Measurements from ENCODE around the gene TTC16. TPM values are rescaled to one million over a fixed set of nuclear protein-coding genes. Genes with fewer than 3 reads are reported as not detected.
"Not testable (repeated sequence)": the region's sequence is repeated elsewhere in the genome, so short reads cannot be mapped to it uniquely, and the experiment has no call there.

Gene TTC16
- total RNA-seq, 1 donor from 2014 or later = 0.07 TPM

DNA sequence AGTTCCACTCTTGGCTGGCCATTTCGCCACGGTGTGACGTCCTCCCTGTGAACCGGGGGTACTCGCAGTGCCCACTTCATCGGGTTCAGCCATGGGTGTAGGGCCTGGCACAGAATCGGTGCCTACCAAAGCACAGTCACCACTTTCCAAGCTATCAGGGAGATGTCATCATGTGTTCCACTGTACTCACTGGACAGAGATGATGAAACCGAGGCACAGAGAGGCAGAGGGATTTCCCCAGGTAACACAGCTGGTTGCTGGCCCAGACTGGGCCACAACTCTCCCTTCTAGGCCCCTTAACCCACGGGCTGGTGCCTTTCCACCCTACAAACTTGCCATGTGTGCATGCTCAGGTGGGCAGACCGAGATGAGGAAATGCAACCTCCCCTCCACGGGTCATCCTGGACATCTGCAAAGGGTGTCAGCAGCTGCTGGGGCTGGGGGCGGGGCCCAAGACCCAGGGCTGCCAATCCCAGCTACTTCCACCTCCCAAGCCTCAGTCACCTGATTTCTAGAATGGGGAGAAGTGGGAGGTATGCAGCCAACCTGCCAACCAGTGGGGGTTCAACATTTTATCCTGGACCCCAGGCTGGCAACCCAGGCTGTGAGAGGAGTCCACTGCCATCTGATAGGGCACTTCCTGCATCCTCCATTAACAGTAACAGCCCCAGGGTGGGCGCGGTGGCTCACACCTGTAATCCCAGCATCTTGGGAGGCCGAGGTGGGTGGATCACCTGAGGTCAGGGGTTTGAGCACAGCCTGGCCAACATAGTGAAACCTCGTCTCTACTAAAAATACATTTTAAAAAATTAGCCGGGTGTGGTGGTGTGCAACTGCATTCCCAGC is 63.5 kb downstream of the TTC16 start:
- H3K27me3 Mint-ChIP-seq = peaks cover 4% of the 10 kb centered on the region
- no peaks in the 10 kb centered on the region for H3K36me3 Mint-ChIP-seq (ENCODE audit: insufficient read depth)
- no peak for DNase-seq (ENCODE audit: low spot score, unreplicated experiment)
- no peak overlapping the region for H3K27ac Mint-ChIP-seq
- H3K4me1 Mint-ChIP-seq (ENCODE audit: low read depth) = no peaks in the 10 kb centered on the region
- H3K9me3 Mint-ChIP-seq (ENCODE audit: low read depth) = no peaks in the 10 kb centered on the region
- H3K4me3 Mint-ChIP-seq (ENCODE audit: low read depth) = no peak overlapping the region
- TF ChIP-seq, protein P1, sequence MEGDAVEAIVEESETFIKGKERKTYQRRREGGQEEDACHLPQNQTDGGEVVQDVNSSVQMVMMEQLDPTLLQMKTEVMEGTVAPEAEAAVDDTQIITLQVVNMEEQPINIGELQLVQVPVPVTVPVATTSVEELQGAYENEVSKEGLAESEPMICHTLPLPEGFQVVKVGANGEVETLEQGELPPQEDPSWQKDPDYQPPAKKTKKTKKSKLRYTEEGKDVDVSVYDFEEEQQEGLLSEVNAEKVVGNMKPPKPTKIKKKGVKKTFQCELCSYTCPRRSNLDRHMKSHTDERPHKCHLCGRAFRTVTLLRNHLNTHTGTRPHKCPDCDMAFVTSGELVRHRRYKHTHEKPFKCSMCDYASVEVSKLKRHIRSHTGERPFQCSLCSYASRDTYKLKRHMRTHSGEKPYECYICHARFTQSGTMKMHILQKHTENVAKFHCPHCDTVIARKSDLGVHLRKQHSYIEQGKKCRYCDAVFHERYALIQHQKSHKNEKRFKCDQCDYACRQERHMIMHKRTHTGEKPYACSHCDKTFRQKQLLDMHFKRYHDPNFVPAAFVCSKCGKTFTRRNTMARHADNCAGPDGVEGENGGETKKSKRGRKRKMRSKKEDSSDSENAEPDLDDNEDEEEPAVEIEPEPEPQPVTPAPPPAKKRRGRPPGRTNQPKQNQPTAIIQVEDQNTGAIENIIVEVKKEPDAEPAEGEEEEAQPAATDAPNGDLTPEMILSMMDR (IDR thresholded peaks at IDR 0.05; ENCODE audit: unreplicated experiment) = no peak

GRCh38 chr9:127780126-127780885 is 64.4 kb downstream of the TTC16 start:
- peaks cover 3% of the 10 kb centered on the region for H3K27me3 Mint-ChIP-seq
- DNase-seq (ENCODE audit: low spot score, unreplicated experiment) = no peak
- H3K4me1 Mint-ChIP-seq (ENCODE audit: low read depth) = no peaks in the 10 kb centered on the region
- TF ChIP-seq, protein P1 (IDR thresholded peaks at IDR 0.05; ENCODE audit: unreplicated experiment) = no peak
- H3K9me3 Mint-ChIP-seq (ENCODE audit: low read depth) = no peaks in the 10 kb centered on the region
- no peaks in the 10 kb centered on the region for H3K36me3 Mint-ChIP-seq (ENCODE audit: insufficient read depth)
- H3K4me3 Mint-ChIP-seq (ENCODE audit: low read depth) = no peak overlapping the region
- no peak overlapping the region for H3K27ac Mint-ChIP-seq

DNA sequence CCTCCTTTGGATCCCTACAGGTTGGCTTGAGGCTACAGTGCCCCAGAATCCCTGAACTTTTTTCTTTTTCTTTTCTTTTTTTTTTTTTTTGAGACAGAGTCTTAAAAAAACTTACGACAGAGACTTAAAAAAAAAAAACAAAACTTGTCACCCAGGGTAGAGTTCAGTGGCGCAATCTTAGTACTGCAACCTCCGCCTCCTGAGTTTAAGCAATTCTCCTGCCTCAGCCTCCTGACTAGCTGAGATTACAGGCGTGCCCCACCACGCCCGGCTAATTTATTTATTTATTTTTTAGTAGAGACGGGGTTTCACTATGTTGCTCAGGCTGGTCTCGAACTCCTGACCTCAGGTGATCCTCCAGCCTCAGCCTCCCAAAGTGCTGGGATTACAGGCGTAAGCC is 65.0 kb downstream of the TTC16 start:
- H3K27ac Mint-ChIP-seq; H3K36me3 Mint-ChIP-seq (ENCODE audit: insufficient read depth); H3K27me3 Mint-ChIP-seq; DNase-seq (ENCODE audit: low spot score, unreplicated experiment); H3K4me3 Mint-ChIP-seq (ENCODE audit: low read depth); H3K4me1 Mint-ChIP-seq (ENCODE audit: low read depth); H3K9me3 Mint-ChIP-seq (ENCODE audit: low read depth): not testable (repeated sequence)

Other genes with a start within 250 kb of the TTC16 start
- 23.4 and 24.8 TPM in 2 replicates for gene STXBP1, start 103.8 kb upstream of the TTC16 start, total RNA-seq
- gene CFAP157, start 9.1 kb upstream of the TTC16 start, total RNA-seq = 1.2 and 1.3 TPM in 2 replicates
- gene PTRH1, start 416 bp upstream of the TTC16 start, total RNA-seq = 11.3 and 11.9 TPM in 2 replicates
- gene TOR2A, start 19.2 kb downstream of the TTC16 start, total RNA-seq = 21.8 and 24.2 TPM in 2 replicates
- 2.0 and 2.6 TPM in 2 replicates for gene SH2D3C, start 62.6 kb downstream of the TTC16 start, total RNA-seq
- 90.9 and 100 TPM in 2 replicates for gene CDK9, start 70.0 kb downstream of the TTC16 start, total RNA-seq
- 75.0 and 78.4 TPM in 2 replicates for gene FPGS, start 86.8 kb downstream of the TTC16 start, total RNA-seq
- gene ENG, start 138.6 kb downstream of the TTC16 start, total RNA-seq = 0.64 and 0.91 TPM in 2 replicates
- 46.2 and 46.5 TPM in 2 replicates for gene AK1, start 161.6 kb downstream of the TTC16 start, total RNA-seq
- 31.1 and 36.7 TPM in 2 replicates for gene ST6GALNAC6, start 183.5 kb downstream of the TTC16 start, total RNA-seq
- 7.0 and 7.7 TPM in 2 replicates for gene ST6GALNAC4, start 201.0 kb downstream of the TTC16 start, total RNA-seq
- gene PIP5KL1, start 214.7 kb downstream of the TTC16 start, total RNA-seq = 3.4 and 3.6 TPM in 2 replicates
- gene DPM2, start 221.8 kb downstream of the TTC16 start, total RNA-seq = 34.0 and 37.7 TPM in 2 replicates